ENCODE measurements around the gene LRCH3.
"Not testable (repeated sequence)": the region's sequence is repeated elsewhere in the genome, so short reads cannot be mapped to it uniquely, and the experiment has no call there.

The LRCH3 gene

DNA sequence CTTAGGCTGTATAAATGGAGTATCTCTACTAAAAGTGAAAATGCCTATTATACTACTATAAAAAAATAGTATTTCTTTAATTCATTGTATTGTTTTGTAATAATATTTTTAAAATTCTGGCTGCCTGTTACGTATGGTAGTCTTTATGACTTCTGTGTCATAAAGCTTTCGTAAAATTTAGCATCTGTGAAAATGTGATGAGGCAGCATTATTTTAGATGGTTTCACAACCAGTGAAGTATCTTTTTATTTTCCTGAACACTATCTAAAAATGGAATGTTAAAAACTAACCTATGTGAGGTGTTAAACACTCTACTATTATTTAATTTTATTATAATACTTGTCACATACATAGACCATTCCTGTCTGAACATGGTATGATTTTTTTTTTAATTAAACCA is 46.2 kb downstream of the LRCH3 start:
- no peak for FAIRE-seq

DNA sequence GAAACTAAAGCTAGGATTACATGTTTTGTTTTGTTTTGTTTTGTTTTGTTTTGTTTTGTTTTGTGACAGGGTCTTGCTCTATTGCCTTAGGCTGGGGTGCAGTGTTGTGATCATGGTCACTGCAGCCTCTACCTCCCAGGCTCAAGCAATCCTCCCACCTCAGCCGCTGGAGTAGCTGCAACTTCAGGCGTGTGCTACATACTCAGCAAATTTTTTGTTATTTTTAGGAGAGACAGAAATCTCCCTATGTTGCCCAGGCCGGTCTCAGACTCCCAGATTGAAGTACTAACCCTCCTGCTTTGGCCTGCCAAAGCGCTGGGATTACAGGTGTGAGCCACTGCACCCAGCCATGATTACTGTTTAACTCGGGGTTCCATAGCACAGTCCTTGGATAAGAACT is 50.7 kb downstream of the LRCH3 start:
- FAIRE-seq: no peak

DNA sequence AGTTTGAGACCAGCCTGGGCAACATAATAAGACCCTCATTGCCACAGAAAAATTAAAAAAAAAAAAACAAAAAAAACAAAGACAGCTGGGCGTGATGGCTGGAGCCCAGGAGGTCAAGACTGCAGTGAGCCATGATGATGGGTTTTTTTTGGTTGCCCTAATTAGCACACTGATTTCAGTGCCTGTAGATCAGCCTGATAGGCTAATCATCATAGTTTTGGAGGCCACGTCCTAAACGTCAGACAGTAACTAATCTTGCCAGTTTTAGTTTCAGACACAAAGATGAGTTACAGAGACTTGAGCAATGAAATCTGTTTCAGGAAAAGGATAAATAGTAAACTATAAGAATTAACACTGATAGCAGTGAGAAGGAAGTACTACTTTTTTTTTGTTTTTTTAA is 55.4 kb downstream of the LRCH3 start:
- no peak for FAIRE-seq

DNA sequence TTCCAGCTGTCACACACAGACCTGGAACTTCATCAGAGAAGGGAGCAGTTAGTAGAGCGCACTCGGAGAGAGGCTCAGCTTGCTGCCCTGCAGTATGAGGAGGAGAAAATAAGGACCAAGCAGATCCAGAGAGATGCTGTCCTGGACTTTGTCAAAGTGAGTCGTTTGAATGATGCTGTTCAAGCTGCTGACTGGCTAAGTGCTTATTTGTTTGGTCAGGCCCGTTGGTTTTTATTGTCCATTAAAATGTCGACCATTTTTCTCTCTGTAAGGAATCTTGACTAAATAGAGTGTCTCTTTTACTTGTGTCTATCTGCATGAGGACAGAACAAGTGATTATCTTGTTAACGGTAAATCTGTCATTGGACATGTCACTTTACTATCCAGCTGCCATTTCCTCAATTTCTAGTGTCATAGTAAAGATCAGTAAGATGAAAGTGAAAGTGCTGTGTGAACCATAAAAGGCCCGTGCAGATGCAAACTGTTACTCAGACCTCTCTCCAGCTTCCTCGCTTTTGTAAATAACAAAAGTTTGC is 56.9 kb downstream of the LRCH3 start:
- no peak for FAIRE-seq

DNA sequence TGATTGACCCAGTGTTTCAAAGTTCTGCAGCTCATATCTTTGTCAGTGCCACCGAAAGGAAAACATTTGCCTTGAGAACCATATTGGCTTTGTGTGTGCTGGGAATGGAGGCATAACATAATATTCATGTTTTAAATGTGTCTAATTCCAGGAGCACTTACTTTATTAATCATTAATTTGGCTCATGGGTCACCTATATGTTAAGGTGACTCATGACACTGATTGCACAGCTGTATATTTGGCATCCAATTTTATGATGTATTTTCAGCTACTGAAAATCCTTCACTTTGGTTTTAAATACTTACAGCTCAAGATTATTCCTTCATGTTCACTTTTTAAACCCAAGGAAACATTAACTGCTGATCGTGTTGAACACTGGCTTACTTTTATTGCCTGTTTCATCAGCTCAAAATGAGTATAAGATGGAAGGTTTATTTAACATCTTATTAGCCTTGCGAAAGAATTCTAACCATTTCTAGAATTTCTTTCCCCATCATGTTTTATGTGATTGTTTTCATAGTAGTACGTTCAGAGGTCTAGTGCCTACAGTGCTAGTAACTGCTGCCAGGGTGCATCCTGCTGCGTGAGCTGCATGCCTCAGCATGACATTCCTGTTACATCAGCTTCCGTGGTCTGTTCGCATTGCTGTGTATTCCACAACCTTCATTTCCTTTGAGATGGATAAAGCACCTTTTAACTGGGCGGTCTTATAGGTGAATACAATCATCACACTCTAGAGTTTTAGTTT is 63.7 kb downstream of the LRCH3 start:
- FAIRE-seq: no peak

DNA sequence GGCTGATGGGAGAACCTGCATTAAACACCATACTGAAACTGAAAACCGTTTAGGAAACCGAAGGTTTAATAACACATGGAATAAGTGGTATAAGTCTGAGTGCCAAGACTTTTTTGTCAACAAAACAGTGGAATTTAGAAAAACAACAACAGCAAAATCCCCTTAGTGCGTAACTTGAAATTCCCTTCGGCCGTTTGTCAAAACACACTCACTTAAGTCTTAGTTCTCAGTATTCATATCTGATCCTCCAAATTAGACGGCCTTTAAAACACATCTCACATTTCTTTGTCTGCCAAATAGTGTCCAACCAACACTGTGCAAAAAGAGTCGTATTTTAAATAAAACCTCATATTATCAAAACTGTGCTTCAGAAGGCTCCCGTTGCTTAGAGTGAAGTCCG is 64.5 kb downstream of the LRCH3 start:
- no peak for FAIRE-seq

DNA sequence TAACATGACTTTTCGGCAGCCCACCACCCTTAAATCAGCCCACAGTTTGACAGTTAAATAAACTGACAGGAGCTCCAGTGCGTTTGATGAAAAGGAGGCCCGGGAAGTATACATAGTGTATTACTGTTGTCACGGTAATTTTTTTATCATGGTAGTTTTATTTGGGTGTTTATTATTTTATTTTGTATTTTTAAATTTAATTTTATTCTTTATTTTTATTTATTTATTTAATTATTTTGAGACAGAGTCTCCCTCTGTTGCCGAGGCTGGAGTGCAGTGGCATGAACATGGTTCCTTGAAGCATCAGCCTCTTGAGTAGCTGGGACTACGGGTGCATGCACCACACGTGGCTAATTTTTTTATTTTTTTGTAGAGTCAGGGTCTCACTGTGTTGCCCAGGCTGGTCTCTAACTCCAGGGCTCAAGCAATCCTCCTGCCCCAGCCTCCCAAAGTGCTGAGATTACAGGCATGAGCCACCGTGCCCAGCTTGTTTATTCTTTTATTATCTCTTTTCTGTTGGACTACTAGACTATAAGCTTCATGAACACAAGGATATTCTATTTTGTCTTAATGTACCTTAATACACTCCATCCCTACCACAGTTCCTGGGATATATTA is 65.3 kb downstream of the LRCH3 start:
- FAIRE-seq: no peak

DNA sequence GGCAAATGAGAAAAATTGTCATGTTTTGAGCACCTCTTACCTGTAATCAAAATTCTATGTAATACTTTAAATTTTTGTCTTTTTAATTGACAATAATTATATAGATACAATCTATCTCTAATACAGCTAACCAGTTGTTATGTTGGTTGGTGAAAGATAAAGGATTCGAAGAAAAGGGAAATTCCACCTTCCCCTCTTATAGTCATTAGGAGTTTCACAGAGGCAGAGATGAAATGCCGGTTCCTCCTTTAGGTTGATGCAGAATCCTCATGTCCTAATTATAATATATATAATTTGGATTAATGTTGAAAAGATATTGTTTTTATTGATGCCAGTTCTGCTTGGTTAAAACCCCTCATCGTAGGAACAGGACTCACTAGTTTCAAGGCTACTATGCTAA is 67.1 kb downstream of the LRCH3 start:
- FAIRE-seq: no peak

DNA sequence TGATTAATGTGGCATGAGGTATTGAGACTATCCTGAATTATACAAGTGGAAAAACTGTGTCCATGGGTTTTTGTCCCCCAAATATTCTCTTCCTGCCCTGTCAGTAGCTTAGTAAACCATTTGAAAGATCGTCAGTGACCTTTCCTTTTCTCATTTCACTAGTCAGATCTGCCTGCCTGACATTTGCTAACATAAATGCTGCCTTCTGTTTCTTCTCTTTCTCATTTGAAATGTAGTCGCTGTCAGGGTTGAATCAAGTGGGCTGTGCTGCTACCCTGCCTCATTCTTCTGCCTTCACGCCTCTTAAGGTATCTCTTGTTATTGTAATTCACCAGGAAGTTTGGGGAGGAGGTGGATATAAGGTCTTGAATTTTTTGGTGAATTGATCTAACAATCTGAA is 67.5 kb downstream of the LRCH3 start:
- FAIRE-seq: no peak

DNA sequence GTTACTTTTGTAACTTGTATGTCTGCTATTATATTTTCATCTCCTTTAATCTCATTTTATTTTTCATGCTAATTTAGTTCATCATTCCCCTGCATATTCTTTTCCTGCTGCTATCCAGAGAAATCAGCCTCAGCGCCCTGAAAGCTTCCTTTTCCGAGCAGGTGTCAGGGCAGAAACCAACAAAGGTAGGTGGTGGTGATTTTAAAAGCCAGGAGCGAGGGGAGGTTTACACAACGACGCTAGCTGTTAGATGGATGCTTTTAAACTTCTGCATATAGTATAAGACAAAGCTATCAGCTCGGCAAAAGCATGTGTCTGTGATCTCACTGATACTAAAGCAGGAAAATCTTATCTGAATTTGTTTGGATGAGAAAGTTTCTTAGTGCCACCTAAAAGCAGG is 75.0 kb downstream of the LRCH3 start:
- no peak for FAIRE-seq

DNA sequence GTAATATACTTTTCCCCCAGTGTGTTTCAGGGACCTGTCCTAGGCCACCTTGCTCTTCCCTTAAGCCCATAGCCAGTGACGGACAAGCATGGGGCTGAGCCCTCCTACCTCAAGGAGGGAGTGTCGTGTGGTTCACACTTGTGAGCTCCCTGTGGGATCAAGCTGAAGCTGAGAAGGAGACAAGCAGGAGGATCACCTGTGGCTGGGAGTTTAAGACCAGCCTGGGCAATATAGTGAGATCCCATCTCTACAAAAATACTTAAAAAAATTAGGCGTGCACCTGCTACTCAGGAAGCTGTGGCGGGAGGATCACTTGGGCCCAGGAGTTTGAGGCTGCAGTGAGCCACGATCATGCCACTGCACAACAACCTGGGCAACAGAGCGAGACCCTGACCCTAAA is 82.3 kb downstream of the LRCH3 start:
- FAIRE-seq: no peak

DNA sequence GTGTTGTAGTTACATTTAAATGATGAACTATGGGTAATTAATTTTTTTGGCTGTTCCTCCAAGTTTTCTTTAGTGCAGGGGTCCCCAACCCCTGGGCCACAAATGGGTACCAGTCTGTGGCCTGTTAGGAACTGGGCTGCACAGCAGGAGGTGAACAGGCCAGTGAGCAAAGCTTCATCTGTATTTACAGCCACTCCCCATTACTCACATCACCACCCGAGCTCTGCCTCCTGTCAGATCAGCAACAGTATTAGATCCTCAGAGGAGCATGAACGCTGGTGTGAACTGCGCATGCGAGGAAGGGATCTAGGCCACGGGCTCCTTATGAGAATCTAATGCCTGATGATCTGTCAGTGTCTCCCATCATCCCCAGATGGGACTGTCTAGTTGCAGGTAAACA is 83.0 kb downstream of the LRCH3 start:
- FAIRE-seq: no peak

DNA sequence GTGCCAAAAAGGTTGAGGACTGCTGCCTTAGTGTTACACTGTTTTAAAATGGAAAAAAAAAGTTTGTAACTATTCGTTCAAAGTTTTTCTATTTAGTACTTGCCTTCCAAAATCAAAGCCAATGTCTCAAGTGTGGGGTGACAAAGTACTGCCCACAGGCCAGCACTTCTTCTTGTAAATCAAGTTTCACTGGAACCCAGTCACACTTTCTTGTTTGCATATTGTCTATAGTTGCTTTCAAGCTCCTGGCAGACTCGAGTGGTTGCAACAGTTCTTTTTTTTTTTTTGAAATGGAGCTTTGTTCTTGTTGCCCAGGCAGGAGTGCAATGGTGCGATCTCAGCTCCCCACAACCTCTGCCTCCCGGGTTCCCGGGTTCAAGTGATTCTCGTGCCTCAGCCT is 83.6 kb downstream of the LRCH3 start:
- FAIRE-seq: no peak

DNA sequence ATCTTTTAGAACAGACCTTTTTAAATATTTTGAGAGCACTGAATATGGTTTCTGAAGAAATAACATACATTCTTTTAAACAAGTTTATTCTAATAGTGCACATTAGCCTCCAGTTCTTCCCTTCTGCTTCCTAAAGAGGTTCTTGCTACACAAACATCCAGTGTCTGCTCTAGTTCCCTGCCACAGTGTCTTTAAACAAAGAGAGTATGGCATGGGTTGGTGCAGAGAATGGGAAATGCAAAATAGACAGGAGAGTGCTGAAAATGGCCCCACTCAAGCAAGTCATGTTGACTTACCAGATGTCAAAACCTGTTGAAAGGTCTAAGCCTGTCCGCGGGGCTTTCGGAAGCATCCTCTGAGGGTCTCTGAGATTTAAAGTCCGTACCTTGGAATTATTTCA is 86.8 kb downstream of the LRCH3 start:
- no peak for FAIRE-seq

DNA sequence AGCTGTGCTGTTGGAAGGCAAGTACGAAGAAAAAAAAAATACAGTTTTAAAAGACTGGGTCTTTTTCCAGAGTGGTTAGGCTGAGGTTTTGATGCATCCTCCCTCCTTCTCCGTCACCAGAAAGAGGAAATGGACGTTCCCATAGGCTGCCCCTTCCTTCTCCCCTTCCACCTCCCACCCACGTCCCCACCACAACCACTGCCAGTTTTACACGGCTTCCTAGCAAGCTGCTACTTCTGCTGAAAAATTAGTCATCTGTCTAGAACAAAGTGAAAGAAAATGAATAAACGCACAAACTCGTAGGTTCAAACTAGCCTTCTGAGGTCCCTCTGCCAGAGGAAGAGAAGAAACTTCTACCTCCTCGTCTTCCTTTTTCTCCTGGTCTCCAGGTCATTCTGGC is 87.4 kb downstream of the LRCH3 start:
- no peak for FAIRE-seq

DNA sequence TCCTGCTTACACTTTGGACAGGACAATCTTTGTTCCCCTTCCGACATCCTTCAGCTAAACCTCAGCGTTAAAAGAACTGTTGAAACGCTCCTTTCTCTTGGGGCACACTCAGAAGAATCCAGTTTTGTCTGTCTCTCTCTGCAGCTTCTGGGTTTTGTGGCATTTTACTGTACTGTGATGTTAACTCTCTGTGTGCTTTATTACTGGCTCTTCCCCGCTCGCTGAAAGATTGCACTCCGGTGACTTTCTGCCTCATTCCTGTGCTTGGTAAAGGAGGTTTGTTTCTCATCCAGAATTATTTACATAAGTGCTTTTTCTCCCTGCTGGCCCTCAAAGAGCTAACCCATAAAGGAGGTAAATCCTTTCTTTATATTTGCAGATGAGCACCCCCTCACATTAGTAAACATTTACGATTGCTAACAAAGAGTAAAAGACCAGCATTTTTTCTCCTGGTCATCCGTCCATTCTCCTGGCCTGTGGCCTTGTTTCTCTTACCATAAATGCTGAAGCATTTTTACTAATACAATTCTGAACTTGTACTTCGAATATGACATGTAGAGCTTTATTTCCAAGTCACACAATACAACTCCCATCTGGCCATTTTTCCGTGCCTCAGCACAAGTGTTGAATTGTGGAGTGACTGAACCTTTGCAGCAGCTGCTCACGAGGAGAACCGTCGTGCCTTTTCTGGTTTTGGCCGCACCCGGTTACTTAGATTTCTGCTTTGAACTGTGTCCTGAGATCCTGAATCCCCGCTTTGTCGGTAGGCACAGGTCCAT is 89.6 kb downstream of the LRCH3 start:
- no peak for FAIRE-seq

DNA sequence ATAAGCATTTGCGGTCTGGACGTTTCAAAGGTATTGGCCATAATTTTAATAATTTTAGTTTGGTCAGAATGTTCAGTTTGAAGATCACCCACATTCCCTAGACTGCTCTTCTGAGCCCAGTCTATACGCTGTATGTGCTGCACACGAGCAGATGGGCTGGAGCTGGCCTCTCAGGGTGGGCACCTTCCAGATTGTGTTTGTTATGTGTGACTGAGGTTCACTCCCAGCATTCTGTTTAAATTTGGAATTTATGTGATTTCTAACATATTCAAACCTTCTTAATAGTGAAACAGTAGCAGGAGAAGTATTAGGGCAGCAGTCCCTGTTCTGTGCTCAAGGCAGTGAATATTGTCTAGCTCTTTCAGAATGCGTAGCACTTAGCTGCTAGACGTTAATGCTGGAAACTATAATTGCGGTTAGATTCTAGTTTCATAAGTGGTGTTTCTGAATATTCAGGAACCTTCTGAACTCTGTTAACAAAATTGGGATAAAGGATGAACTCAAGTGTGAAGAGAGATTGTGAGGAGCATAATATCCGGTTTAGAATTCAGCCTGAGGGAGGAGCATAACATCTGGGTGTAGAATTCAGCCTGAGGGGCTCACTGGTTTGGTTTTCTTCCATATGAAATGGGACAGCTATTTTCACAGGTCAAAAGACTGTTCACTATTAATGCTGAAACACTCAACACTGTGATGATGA is 90.4 kb downstream of the LRCH3 start:
- no peak for FAIRE-seq

DNA sequence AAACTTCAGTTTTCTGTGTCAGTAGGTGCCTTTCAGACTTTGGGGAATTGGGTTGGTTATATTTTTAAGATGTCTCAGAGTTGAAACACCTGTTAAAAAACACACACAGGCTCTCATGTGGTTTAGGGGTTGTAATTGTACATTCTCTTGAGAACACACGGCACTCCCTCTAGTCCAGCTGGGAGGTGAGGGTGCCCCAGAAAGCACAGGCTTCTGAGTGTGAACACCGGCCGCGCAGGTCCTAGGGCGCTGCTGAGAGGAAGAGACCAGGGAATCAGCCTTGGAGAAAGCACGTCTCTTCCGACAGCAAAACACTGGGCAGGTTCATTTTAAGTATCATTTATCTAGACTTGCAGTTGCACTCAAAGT is 90.9 kb downstream of the LRCH3 start:
- FAIRE-seq: no peak

DNA sequence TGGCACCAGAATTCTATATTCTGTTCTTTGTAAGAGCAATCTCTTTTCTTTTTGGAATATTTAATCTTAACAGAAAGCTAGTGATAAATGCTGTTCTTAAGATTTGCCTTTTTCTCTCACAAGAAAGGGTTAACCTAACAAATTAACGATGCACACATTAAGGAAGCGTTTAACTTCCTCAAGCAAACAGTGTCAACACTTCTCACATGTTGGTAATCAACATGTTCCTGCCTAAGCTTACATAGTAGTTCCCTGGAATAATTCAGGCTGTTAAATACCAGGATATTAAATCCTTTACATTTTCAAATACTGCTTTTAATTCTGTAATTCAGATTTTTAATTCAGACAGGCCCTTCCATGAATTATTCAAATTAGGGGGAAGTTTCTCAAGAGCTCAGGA is 91.5 kb downstream of the LRCH3 start:
- no peak for FAIRE-seq

DNA sequence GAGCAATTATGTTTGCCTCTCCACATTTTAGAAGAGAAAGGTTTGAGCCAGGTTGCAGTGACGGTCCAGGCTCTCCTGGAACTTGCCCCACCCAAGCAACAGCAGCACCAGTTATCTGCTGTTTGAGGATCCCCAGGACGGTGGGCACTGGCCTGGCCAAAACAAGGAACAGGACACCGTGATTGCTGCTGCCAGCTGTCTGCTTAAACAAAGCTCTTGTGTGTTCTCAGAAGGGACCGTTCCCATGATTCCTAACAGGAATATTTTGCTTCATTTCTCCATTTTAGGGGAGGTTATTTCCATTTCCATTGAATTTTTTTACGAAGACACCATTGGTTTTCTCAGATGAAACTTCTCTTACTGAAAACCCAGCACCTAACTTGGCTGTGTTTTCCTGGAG is 92.5 kb downstream of the LRCH3 start:
- FAIRE-seq: no peak

DNA sequence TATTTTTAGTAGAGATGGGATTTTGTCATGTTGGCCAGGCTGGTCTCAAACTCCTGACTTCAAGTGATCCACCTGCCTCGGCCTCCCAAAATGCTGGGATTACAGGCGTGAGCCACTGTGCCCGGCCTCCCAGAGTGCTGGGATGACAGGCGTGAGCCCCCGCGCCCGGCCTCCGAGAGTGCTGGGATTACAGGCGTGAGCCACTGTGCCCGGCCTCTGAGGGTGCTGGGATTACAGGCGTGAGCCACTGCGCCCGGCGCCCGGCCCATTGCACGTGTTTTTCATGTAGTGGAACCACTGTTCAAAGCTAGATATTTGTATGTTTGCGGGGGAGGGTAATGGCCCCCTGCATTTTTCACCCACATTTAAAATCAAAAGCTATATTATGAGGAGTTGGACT is 93.3 kb downstream of the LRCH3 start:
- FAIRE-seq: not testable (repeated sequence)

DNA sequence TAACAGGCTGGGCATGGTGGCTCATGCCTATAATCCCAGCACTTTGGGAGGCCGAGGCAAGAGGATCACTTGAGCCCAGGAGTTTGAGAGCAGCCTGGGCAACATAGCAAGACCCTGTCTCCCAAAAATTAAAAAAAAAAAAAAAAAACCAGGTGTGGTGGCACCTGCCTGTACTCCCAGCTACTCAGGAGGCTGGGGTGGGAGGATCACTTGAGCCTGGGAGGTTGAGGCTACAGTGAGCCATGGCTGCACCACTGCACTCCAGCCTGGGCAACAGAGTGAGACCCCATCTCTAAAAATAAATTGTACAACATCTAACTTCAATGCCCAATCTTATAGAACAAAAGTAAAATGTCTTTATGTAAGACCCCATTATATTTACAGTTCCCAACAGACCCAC is 95.0 kb downstream of the LRCH3 start:
- FAIRE-seq: not testable (repeated sequence)

DNA sequence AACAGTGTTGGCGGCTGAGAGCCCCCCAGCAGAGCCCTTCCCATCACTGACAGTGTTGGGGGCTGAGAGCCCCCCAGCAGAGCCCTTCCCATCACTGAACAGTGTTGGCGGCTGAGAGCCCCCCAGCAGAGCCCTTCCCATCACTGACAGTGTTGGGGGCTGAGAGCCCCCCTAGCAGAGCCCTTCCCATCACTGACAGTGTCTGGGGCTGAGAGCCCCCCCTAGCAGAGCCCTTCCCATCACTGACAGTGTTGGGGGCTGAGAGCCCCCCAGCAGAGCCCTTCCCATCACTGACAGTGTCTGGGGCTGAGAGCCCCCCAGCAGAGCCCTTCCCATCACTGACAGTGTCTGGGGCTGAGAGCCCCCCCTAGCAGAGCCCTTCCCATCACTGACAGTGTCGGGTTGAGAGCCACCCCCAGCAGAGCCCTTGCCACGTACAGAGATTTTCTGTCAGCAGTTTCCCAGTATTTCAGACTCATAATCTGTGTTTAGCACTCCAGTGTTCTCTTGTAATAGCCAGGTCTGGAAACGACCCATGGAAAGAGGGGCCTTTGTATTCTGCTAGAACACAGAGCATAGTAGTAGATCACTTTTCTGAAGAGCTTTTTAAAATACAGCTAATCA is 96.5 kb downstream of the LRCH3 start:
- FAIRE-seq: not testable (repeated sequence)

Data from TTC549 (cell line).